HUDEP-2 (cell line): ENCODE data around the gene HERC3.

Experiments used
- DNase-seq, 76 experiments: peaks; one replicate each; lab custom pipeline; 2025; ENCODE audit not compliant: unreplicated experiment in 76 of 76; lab: John Stamatoyannopoulos, UW

HERC3 gene

GRCh38 chr4:88591787-88592599 is at the start of gene HERC3:
Gene HERC3, plus strand, starts transcription at chr4:88592480. Its CDS starts 13,344 bp downstream, at chr4:88605824.
- DNase-seq, result peak in 74 of 76 experiments; percentile 12 to 90 (median 78)

- DNase-seq, result no peak
Observed at GRCh38 chr4:88549815-88550214, 42.5 kb upstream of the HERC3 start.

- DNase-seq, result no peak
Observed at GRCh38 chr4:88567591-88567990, 24.7 kb upstream of the HERC3 start.

- no peak for DNase-seq
Observed at GRCh38 chr4:88570001-88570400, 22.3 kb upstream of the HERC3 start.

- no peak for DNase-seq
Observed at GRCh38 chr4:88573276-88573980, 18.9 kb upstream of the HERC3 start.

- DNase-seq, result no peak
Observed at GRCh38 chr4:88573995-88574394, 18.3 kb upstream of the HERC3 start.

- DNase-seq, result no peak
Observed at GRCh38 chr4:88575186-88575585, 17.1 kb upstream of the HERC3 start.

GRCh38 chr4:88582493-88582892 is 9.8 kb upstream of the HERC3 start:
- no peak for DNase-seq

- DNase-seq, result no peak
Observed at GRCh38 chr4:88583631-88584470, 8.4 kb upstream of the HERC3 start.

- DNase-seq, result no peak
Observed at GRCh38 chr4:88584471-88584900, 7.8 kb upstream of the HERC3 start.

- no peak for DNase-seq
Observed at GRCh38 chr4:88585917-88586316, 6.4 kb upstream of the HERC3 start.

- DNase-seq, result no peak
Observed at GRCh38 chr4:88587306-88587705, 5.0 kb upstream of the HERC3 start.

GRCh38 chr4:88592600-88593448 is 544 bp downstream of the HERC3 start:
- DNase-seq, result peak in 70 of 76 experiments; percentile 4 to 83 (median 62)

GRCh38 chr4:88597970-88598660 is 5.8 kb downstream of the HERC3 start:
- no peak for DNase-seq

- DNase-seq, result no peak
Observed at GRCh38 chr4:88599298-88599697, 7.0 kb downstream of the HERC3 start.

GRCh38 chr4:88599714-88600113 is 7.4 kb downstream of the HERC3 start:
- DNase-seq, result no peak

GRCh38 chr4:88600176-88600838 is 8.0 kb downstream of the HERC3 start:
- no peak for DNase-seq

- DNase-seq, result no peak
Observed at GRCh38 chr4:88604978-88605678, 12.8 kb downstream of the HERC3 start.
